ENCODE data around the gene EXOSC2. TPM values are rescaled to one million over a fixed set of nuclear protein-coding genes. Genes with fewer than 3 reads are reported as not detected.

Gene EXOSC2
- 41.0 TPM for total RNA-seq (2021; ENCODE audit: unreplicated experiment)
- 17.2 TPM for polyA plus RNA-seq (2012; ENCODE audit: insufficient read length)
- percentile 88 among the genes with signal in this experiment for Bru-seq, nascent RNA
- BruChase-seq, experiment 1, labeled RNA remaining after a 2-hour chase: percentile 90 among the genes with signal in this experiment
- percentile 90 among the genes with signal in this experiment for BruChase-seq, experiment 2, labeled RNA remaining after a 6-hour chase
- long read RNA-seq, transcript EXOSC2-204 (9 exons, 2,040 nt): major isoform, 20 of 34 reads
- long read RNA-seq, partial matches to known transcripts: 1 of 34 reads
- long read RNA-seq, other reads (novel, unspliced or antisense): 8 of 34 reads

- no TSS peak for BruUV-seq (replicated peaks)
- CTCF ChIA-PET: interaction anchor here (0.5 to 1.2 kb wide), 3 partner anchors 10 to 328 kb away, joined by 3 to 10 read pairs (median 5); no protein-coding TSS in a partner anchor
These were observed at the start of gene EXOSC2 for GRCh38 chr9:130693426-130694191. TSS of gene EXOSC2 (plus strand) at chr9:130693780. CDS start at chr9:130693792, 12 bp downstream.

GRCh38 chr9:130651221-130651620, 42.4 kb upstream of the EXOSC2 start:
- Histone ChIP-seq H3K4me1 (ENCODE audit: control insufficient read depth, insufficient read depth, low read length) (no peaks in the 10 kb centered on the region), H3K27me3 (ENCODE audit: control insufficient read depth, insufficient read depth, low read length) (no peaks in the 10 kb centered on the region), H3K9me3 (ENCODE audit: control insufficient read depth, insufficient read depth, low read depth, low read length) (no peaks in the 10 kb centered on the region), H3K27ac (ENCODE audit: low read length) (no peak overlapping the region), H3K36me3 (ENCODE audit: control insufficient read depth, insufficient read depth, low read length) (no peaks in the 10 kb centered on the region), H3K4me3 (ENCODE audit: low read depth in 2 of 2, low read length in 2 of 2) (no peak overlapping the region)
- ChIA-PET POLR2A (no interaction called here), CTCF (no interaction called here)
- ATAC-seq (no peak), DNase-seq (ENCODE audit: low read depth, low spot score) (no peak)
- no TSS peak for BruUV-seq (replicated peaks)
- in situ Hi-C loops (cut with HindIII; ENCODE audit: low pct_unique_long_range_greater_than_20kb, low sequenced_read_pairs): no loop called here
- intact Hi-C loops (cut with micrococcal nuclease; ENCODE audit: unreplicated experiment): no loop called here
- TF ChIP-seq SIN3A (IDR thresholded peaks at IDR 0.05; ENCODE audit: borderline replicate concordance, insufficient read depth, low read depth, low read length) (no peak), POLR2AphosphoS5 (IDR thresholded peaks at IDR 0.05; ENCODE audit: low read depth, low read length) (no peak), CTCF (IDR thresholded peaks at IDR 0.05) (no peak), REST (IDR thresholded peaks at IDR 0.05; ENCODE audit: insufficient read depth in 1 of 2, low read depth in 2 of 2, low read length in 1 of 2) (no peak), TCF7L2 (IDR thresholded peaks at IDR 0.05; ENCODE audit: low read depth, low read length) (no peak)

More at GRCh38 chr9:130693426-130694191, at the start of gene EXOSC2:
- H3K27ac ChIP-seq (ENCODE audit: low read length): peak within 1 kb of the TSS; percentile 97
- intact Hi-C loops (cut with micrococcal nuclease; ENCODE audit: unreplicated experiment): no loop called here
- no peaks in the 10 kb centered on the region for H3K27me3 ChIP-seq (ENCODE audit: control insufficient read depth, insufficient read depth, low read length)
- no peak for TF ChIP-seq TCF7L2 (IDR thresholded peaks at IDR 0.05; ENCODE audit: low read depth, low read length)
- TF ChIP-seq POLR2AphosphoS5 (IDR thresholded peaks at IDR 0.05; ENCODE audit: low read depth, low read length): peak; percentile 92
- POLR2A ChIA-PET: no interaction called here
- peaks cover 11% of the 10 kb centered on the region for H3K36me3 ChIP-seq (ENCODE audit: control insufficient read depth, insufficient read depth, low read length)
- H3K4me3 ChIP-seq (ENCODE audit: low read depth in 2 of 2, low read length in 2 of 2): peak within 1 kb of the TSS; percentile 83 to 99
- ATAC-seq (peak; percentile 96), DNase-seq (ENCODE audit: low read depth, low spot score) (peak; percentile 87)
- no peaks in the 10 kb centered on the region; the same call in 1 of the 2 replicates for H3K4me1 ChIP-seq (ENCODE audit: control insufficient read depth, insufficient read depth, low read length)
- H3K9me3 ChIP-seq (ENCODE audit: control insufficient read depth, insufficient read depth, low read depth, low read length): no peaks in the 10 kb centered on the region
- in situ Hi-C loops (cut with HindIII; ENCODE audit: low pct_unique_long_range_greater_than_20kb, low sequenced_read_pairs): no loop called here
